HEK293 (cell line): ENCODE results near the gene LAMA2.

ENCODE experiments used
- CTCF ChIA-PET: fragments of 350-600 bp; formaldehyde crosslinking; extraction: SDS; loops from one replicate; lab custom pipeline; 2021; ENCODE audit warnings: antibody characterized with exemption; lab: Yijun Ruan, JAX
- POLR2A ChIA-PET: fragments of 300-600 bp; formaldehyde crosslinking; extraction: SDS; loops from one replicate; lab custom pipeline; 2020; ENCODE audit warnings: antibody characterized with exemption, inconsistent platforms; lab: Yijun Ruan, JAX
- H3K27ac ChIP-seq: fragments of 200-500 bp; sonication (Bioruptor generic); 2 replicates; pipeline ENCODE4 v1.5.1; 2014; ENCODE audit warnings: low read depth, low read length, control low read depth, inconsistent platforms; ENCODE audit errors: extremely low read depth
- H3K36me3 ChIP-seq, 2 experiments: fragments of 200-500 bp in 1 of 2; sonication (Bioruptor generic) in 1 of 2; 1 replicate in 1 of 2; 2 replicates in 1 of 2; pipeline ENCODE4 v1.5.1; 2014 to 2017; ENCODE audit warnings: inconsistent platforms in 2 of 2, low read length in 2 of 2; ENCODE audit not compliant: control insufficient read depth in 2 of 2, insufficient read depth in 1 of 2
- H3K4me1 ChIP-seq: fragments of 200-500 bp; sonication (Bioruptor generic); 2 replicates; pipeline ENCODE4 v1.5.1; 2014; ENCODE audit warnings: mild to moderate bottlenecking, low read length, inconsistent platforms; ENCODE audit not compliant: control insufficient read depth, insufficient read depth
- H3K4me3 ChIP-seq: 2 replicates; pipeline ENCODE4 v1.5.1; 2011; ENCODE audit warnings: low read depth, mild to moderate bottlenecking, control low read depth, low read length, moderate library complexity
- H3K9me3 ChIP-seq: fragments of 200-500 bp; sonication (Bioruptor generic); 2 replicates; pipeline ENCODE4 v1.5.1; 2014; ENCODE audit warnings: low read depth, low read length, inconsistent platforms; ENCODE audit not compliant: control insufficient read depth, insufficient read depth
- BCL11B ChIP-seq: fragments of 450-650 bp; formaldehyde crosslinking; IDR thresholded peaks from 2 replicates; pipeline ENCODE4 v1.5.1; 2016; ENCODE audit warnings: low read depth, missing biosample characterization, missing genetic modification characterization
- GLIS2 ChIP-seq: fragments of 450-650 bp; formaldehyde crosslinking; IDR thresholded peaks from 2 replicates; pipeline ENCODE4 v1.5.1; 2016; ENCODE audit warnings: missing biosample characterization, missing genetic modification characterization
- IKZF3 ChIP-seq: fragments of 450-650 bp; IDR thresholded peaks from 2 replicates; pipeline ENCODE4 v1.5.0; 2018; ENCODE audit warnings: missing biosample characterization, mild to moderate bottlenecking, missing genetic modification characterization, moderate library complexity
- KLF1 ChIP-seq: fragments of 450-650 bp; formaldehyde crosslinking; IDR thresholded peaks from 2 replicates; pipeline ENCODE4 v1.5.1; 2016; ENCODE audit warnings: missing biosample characterization, missing genetic modification characterization
- KLF17 ChIP-seq: fragments of 450-650 bp; formaldehyde crosslinking; IDR thresholded peaks from 2 replicates; pipeline ENCODE4 v1.5.1; 2016; ENCODE audit warnings: missing biosample characterization, missing genetic modification characterization
- SALL2 ChIP-seq: fragments of 450-650 bp; formaldehyde crosslinking; IDR thresholded peaks from 2 replicates; pipeline ENCODE4 v1.5.0; 2017; ENCODE audit warnings: missing biosample characterization, mild to moderate bottlenecking, missing genetic modification characterization, borderline replicate concordance
- TRIM28 ChIP-seq: IDR thresholded peaks from 2 replicates; pipeline ENCODE4 v1.6.1; 2011; ENCODE audit warnings: low read length, control low read depth, borderline replicate concordance
- WT1 ChIP-seq: fragments of 450-650 bp; formaldehyde crosslinking; IDR thresholded peaks from 2 replicates; pipeline ENCODE4 v1.5.1; 2016; ENCODE audit warnings: missing biosample characterization, missing genetic modification characterization
- ZBTB44 ChIP-seq: fragments of 450-650 bp; IDR thresholded peaks from 2 replicates; pipeline ENCODE4 v1.5.1; 2018; ENCODE audit warnings: missing biosample characterization, mild to moderate bottlenecking, missing genetic modification characterization
- ZFP3 ChIP-seq: fragments of 450-650 bp; formaldehyde crosslinking; IDR thresholded peaks from 2 replicates; pipeline ENCODE4 v1.5.1; 2016; ENCODE audit warnings: low read depth, missing biosample characterization, missing genetic modification characterization
- ZNF157 ChIP-seq: fragments of 450-650 bp; formaldehyde crosslinking; IDR thresholded peaks from 2 replicates; pipeline ENCODE4 v1.5.1; 2016; ENCODE audit warnings: missing biosample characterization, missing genetic modification characterization
- ZNF350 ChIP-seq: fragments of 450-650 bp; formaldehyde crosslinking; IDR thresholded peaks from 2 replicates; pipeline ENCODE4 v1.5.0; 2017; ENCODE audit warnings: missing biosample characterization, mild to moderate bottlenecking, missing genetic modification characterization
- ZNF394 ChIP-seq: fragments of 450-650 bp; formaldehyde crosslinking; IDR thresholded peaks from 2 replicates; pipeline ENCODE4 v1.5.1; 2016; ENCODE audit warnings: missing biosample characterization, missing genetic modification characterization, mild to moderate bottlenecking, moderate library complexity, borderline replicate concordance
- ZNF513 ChIP-seq: fragments of 450-650 bp; IDR thresholded peaks from 2 replicates; pipeline ENCODE4 v1.5.1; 2018; ENCODE audit warnings: missing biosample characterization, missing genetic modification characterization
- ZNF624 ChIP-seq: fragments of 450-650 bp; formaldehyde crosslinking; IDR thresholded peaks from 2 replicates; pipeline ENCODE4 v1.5.1; 2017; ENCODE audit warnings: missing biosample characterization, missing genetic modification characterization
- ZNF658 ChIP-seq: fragments of 450-650 bp; formaldehyde crosslinking; IDR thresholded peaks from 2 replicates; pipeline ENCODE4; 2016; ENCODE audit warnings: missing biosample characterization, missing genetic modification characterization
- ZNF660 ChIP-seq: fragments of 450-650 bp; IDR thresholded peaks from 2 replicates; pipeline ENCODE4 v1.5.1; 2018; ENCODE audit warnings: missing biosample characterization, mild to moderate bottlenecking, missing genetic modification characterization
- ZNF692 ChIP-seq: fragments of 450-650 bp; formaldehyde crosslinking; IDR thresholded peaks from 2 replicates; pipeline ENCODE4 v1.5.1; 2016; ENCODE audit warnings: missing biosample characterization, missing genetic modification characterization
- ZNF701 ChIP-seq: fragments of 450-650 bp; formaldehyde crosslinking; IDR thresholded peaks from 2 replicates; pipeline ENCODE4 v1.5.1; 2016; ENCODE audit warnings: missing biosample characterization, missing genetic modification characterization
- TF ChIP-seq, protein P1 (sequence below): sonication (generic); formaldehyde crosslinking; IDR thresholded peaks from 2 replicates; pipeline ENCODE4 v1.8.1; 2022; ENCODE audit warnings: mild to moderate bottlenecking, moderate library complexity, missing genetic modification reagents

LAMA2 gene

DNA sequence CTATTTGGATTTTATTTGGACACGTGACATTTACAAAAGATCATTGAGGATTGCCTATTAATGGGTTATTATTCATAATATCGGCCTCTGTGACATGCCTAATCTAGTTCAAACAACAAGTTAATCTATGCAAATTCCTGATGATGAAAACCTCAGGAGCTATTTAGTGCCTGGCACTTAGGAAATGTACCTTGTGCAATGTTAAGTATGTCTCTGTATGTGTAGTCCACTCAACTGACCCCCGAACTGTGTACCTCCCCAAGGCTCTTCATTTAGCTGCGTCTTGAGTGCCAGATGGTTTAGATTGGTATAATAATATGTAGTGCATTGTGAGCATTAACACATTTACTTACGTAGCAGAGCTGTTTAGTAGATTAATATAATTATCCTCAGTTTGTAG, 6.9 kb downstream of the LAMA2 start:
- POLR2A ChIA-PET, result no interaction called here
- CTCF ChIA-PET, result interaction anchor here (0.6 kb wide), 1 partner anchor 142 kb away, joined by 3 read pairs; no protein-coding TSS in a partner anchor
- TF ChIP-seq IKZF3 (tag by site-specific recombination) (no peak), WT1 (no peak)
- TF ChIP-seq, all 188 proteins: peak for 0

DNA sequence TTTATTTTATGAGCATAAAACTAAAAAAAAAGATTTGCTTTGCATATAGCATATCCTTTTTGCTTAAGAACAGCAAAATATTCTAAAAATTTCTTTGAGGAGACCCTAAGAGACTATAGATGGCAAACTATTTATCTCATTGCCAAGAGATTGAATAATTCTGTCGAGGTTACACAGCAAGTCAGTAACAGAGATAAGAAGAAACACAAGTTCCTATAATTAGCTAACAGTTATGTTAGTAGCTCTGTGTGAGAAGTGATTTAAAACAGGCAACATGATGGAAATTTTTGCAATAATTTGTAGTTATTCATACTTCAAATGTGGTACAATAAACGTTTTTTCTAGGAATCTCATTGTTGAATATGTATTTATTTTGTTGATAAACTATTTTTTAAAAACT, 9.1 kb downstream of the LAMA2 start:
- POLR2A ChIA-PET, result no interaction called here
- TF ChIP-seq ZNF513 (tag by site-specific recombination) (no peak), SALL2 (tag by site-specific recombination) (no peak), ZNF350 (tag by site-specific recombination) (no peak), TRIM28 (no peak), ZNF701 (tag by site-specific recombination) (no peak), ZNF658 (tag by site-specific recombination) (no peak), ZNF660 (tag by site-specific recombination) (no peak), ZNF157 (tag by site-specific recombination) (no peak), ZNF624 (no peak), BCL11B (tag by site-specific recombination) (no peak)
- TF ChIP-seq, protein P1, sequence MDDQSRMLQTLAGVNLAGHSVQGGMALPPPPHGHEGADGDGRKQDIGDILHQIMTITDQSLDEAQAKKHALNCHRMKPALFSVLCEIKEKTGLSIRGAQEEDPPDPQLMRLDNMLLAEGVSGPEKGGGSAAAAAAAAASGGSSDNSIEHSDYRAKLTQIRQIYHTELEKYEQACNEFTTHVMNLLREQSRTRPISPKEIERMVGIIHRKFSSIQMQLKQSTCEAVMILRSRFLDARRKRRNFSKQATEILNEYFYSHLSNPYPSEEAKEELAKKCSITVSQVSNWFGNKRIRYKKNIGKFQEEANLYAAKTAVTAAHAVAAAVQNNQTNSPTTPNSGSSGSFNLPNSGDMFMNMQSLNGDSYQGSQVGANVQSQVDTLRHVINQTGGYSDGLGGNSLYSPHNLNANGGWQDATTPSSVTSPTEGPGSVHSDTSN, result no peak
- no peak overlapping the region for H3K27ac ChIP-seq
- no peaks in the 10 kb centered on the region for H3K9me3 ChIP-seq
- CTCF ChIA-PET, result no interaction called here
- H3K4me3 ChIP-seq, result no peak overlapping the region
- H3K36me3 ChIP-seq, result no peaks in the 10 kb centered on the region
- no peaks in the 10 kb centered on the region for H3K4me1 ChIP-seq

More for the DNA sequence above, 6.9 kb downstream of the LAMA2 start:
- no peak overlapping the region for H3K27ac ChIP-seq
- H3K4me1 ChIP-seq, result no peaks in the 10 kb centered on the region
- no peaks in the 10 kb centered on the region for H3K36me3 ChIP-seq
- no peaks in the 10 kb centered on the region for H3K9me3 ChIP-seq
- no peak overlapping the region for H3K4me3 ChIP-seq

- TF ChIP-seq GLIS2 (tag by site-specific recombination) (no peak), KLF1 (no peak), ZFP3 (tag by site-specific recombination) (no peak), ZBTB44 (no peak), KLF17 (no peak), ZNF692 (tag by site-specific recombination) (no peak), ZNF394 (tag by site-specific recombination) (no peak)
- ChIA-PET POLR2A (no interaction called here), CTCF (interaction anchor here (0.6 to 0.8 kb wide), 2 partner anchors 428 to 439 kb away, joined by 3 to 5 read pairs; no protein-coding TSS in a partner anchor)
Observed at GRCh38 chr6:128899341-128900050, 16.6 kb downstream of the LAMA2 start.

More at GRCh38 chr6:128899341-128900050, 16.6 kb downstream of the LAMA2 start:
- Histone ChIP-seq H3K36me3 (no peaks in the 10 kb centered on the region), H3K9me3 (no peaks in the 10 kb centered on the region), H3K4me1 (no peaks in the 10 kb centered on the region), H3K27ac (no peak overlapping the region), H3K4me3 (no peak overlapping the region)
